OCI-LY7 (cell line): ENCODE data around the gene LYRM4. TPM values are rescaled to one million over a fixed set of nuclear protein-coding genes. Genes with fewer than 3 reads are reported as not detected.

Experiments
- BruUV-seq: library from RNA; stranded (reverse); fragments of 400-500 nt; replicated peaks from 2 replicates; lab custom pipeline; 2021; lab: Mats Ljungman, UMichigan
- CTCF ChIA-PET: fragments of 300-600 bp; sonication (Branson Sonifier 250); formaldehyde crosslinking; loops from one replicate; lab custom pipeline; 2022; ENCODE audit warnings: antibody characterized with exemption; ENCODE audit not compliant: unreplicated experiment; lab: Charles Lee
- POLR2A ChIA-PET: fragments of 300-600 bp; sonication (Branson Sonifier 250); formaldehyde crosslinking; loops from one replicate; lab custom pipeline; 2022; ENCODE audit warnings: antibody characterized with exemption; lab: Charles Lee
- DNase-seq: peaks from one replicate; pipeline ENCODE4 v3.0.0-alpha.2; 2015; ENCODE audit warnings: low spot score
- H2AFZ ChIP-seq: fragments of 200-600 bp; sonication (generic), shearing (Covaris generic); 2 replicates; pipeline ENCODE4 v1.6.1; 2014; ENCODE audit warnings: mild to moderate bottlenecking, antibody characterized with exemption, low read length, moderate library complexity
- H3K27ac ChIP-seq: fragments of 200-600 bp; sonication (generic); 2 replicates; pipeline ENCODE4 v1.5.1; 2014; ENCODE audit warnings: mixed run types, low read depth, mild to moderate bottlenecking, moderate library complexity, low read length, inconsistent platforms; ENCODE audit not compliant: poor library complexity, severe bottlenecking
- H3K36me3 ChIP-seq: fragments of 200-600 bp; sonication (generic); 2 replicates; pipeline ENCODE4 v1.6.1; 2014; ENCODE audit warnings: mild to moderate bottlenecking, antibody characterized with exemption, low read length, moderate library complexity, mixed read lengths; ENCODE audit not compliant: insufficient read depth
- H3K4me1 ChIP-seq: fragments of 200-600 bp; sonication (generic); 2 replicates; pipeline ENCODE4 v1.5.1; 2014; ENCODE audit warnings: mild to moderate bottlenecking, low read length; ENCODE audit not compliant: insufficient read depth, poor library complexity, severe bottlenecking
- H3K4me2 ChIP-seq: fragments of 200-600 bp; sonication (generic); 2 replicates; pipeline ENCODE4 v1.6.1; 2014; ENCODE audit warnings: mild to moderate bottlenecking, low read length
- H3K4me3 ChIP-seq: fragments of 200-600 bp; sonication (generic); 2 replicates; pipeline ENCODE4 v1.5.1; 2014; ENCODE audit warnings: mild to moderate bottlenecking, low read depth, low read length; ENCODE audit not compliant: poor library complexity, severe bottlenecking
- H3K79me2 ChIP-seq: fragments of 200-600 bp; sonication (generic); 2 replicates; pipeline ENCODE4 v1.6.1; 2016; ENCODE audit warnings: low read depth, mild to moderate bottlenecking, low read length, moderate library complexity, mixed read lengths; ENCODE audit not compliant: insufficient read depth
- H3K9me2 ChIP-seq: fragments of 200-600 bp; sonication (generic); 2 replicates; pipeline ENCODE4 v1.6.1; 2016; ENCODE audit warnings: mild to moderate bottlenecking, low read length, mixed read lengths; ENCODE audit not compliant: insufficient read depth
- H3K9me3 ChIP-seq: fragments of 200-600 bp; sonication (generic); 2 replicates; pipeline ENCODE4 v1.6.1; 2014; ENCODE audit warnings: mild to moderate bottlenecking, mixed run types, low read length, mixed read lengths
- H4K20me1 ChIP-seq: fragments of 200-600 bp; sonication (generic); 2 replicates; pipeline ENCODE4 v1.6.1; 2014; ENCODE audit warnings: mild to moderate bottlenecking, antibody characterized with exemption, low read length, moderate library complexity, mixed read lengths; ENCODE audit not compliant: insufficient read depth
- EZH2phosphoT487 ChIP-seq: fragments of 200-600 bp; sonication (generic); IDR thresholded peaks from 2 replicates; pipeline ENCODE4 v1.6.1; 2018; ENCODE audit warnings: low read depth, borderline replicate concordance, mild to moderate bottlenecking, mixed run types, antibody characterized with exemption, low read length, moderate library complexity, mixed read lengths
- intact Hi-C: fragments of 100-400 bp; cut with micrococcal nuclease; formaldehyde crosslinking; loops from one replicate; pipeline ENCODE4 v1.10.0; 2022; ENCODE audit not compliant: unreplicated experiment
- total RNA-seq, 2 experiments: library from RNA; depleted of rRNA in 1 of 2; stranded (reverse); fragments of >200 nt in 1 of 2; shearing (Covaris generic) in 1 of 2; gene quantifications; 2 replicates each; pipeline ENCODE4 v1.2.3, GENCODE V29; 2014 to 2022
- TF ChIP-seq, protein P1 (sequence below): fragments of 200-600 bp; sonication (generic); conservative IDR thresholded peaks from 2 replicates; pipeline ENCODE4 v1.5.1; 2014; ENCODE audit warnings: mild to moderate bottlenecking, antibody characterized with exemption, low read length, moderate library complexity, mixed read lengths

Gene LYRM4
- total RNA-seq, 2 experiments from 2014 or later, result 19.6 to 34.3 TPM

DNA sequence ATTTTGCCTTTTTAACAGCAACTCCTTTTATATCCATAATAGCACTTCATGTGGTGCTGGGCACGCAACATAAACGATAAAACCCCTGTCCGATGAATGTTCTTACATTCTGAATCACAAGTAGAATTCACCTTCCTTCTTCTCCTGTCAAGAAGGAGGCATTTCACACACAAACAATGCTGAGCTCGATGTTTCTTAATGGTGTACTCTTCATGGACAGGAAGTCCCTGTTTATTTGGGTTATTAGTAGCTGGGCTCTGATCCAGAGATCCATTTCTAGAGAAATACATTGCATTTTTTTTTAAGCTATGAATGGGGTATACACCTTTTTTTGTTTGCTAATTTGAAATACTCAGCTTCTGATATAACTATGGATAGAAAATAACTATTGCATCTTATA lies 93.2 kb downstream of the LYRM4 start:
- intact Hi-C loops, result no loop called here
- Histone ChIP-seq H3K4me2 (no peak overlapping the region), H4K20me1 (no peaks in the 10 kb centered on the region), H3K9me2 (no peaks in the 10 kb centered on the region), H3K36me3 (no peaks in the 10 kb centered on the region), H3K9me3 (no peaks in the 10 kb centered on the region), H3K4me3 (no peak overlapping the region), H2AFZ (no peak overlapping the region), H3K27ac (no peak overlapping the region), H3K4me1 (peaks cover 3% of the 10 kb centered on the region), H3K79me2 (no peaks in the 10 kb centered on the region)
- TF ChIP-seq, protein P1, sequence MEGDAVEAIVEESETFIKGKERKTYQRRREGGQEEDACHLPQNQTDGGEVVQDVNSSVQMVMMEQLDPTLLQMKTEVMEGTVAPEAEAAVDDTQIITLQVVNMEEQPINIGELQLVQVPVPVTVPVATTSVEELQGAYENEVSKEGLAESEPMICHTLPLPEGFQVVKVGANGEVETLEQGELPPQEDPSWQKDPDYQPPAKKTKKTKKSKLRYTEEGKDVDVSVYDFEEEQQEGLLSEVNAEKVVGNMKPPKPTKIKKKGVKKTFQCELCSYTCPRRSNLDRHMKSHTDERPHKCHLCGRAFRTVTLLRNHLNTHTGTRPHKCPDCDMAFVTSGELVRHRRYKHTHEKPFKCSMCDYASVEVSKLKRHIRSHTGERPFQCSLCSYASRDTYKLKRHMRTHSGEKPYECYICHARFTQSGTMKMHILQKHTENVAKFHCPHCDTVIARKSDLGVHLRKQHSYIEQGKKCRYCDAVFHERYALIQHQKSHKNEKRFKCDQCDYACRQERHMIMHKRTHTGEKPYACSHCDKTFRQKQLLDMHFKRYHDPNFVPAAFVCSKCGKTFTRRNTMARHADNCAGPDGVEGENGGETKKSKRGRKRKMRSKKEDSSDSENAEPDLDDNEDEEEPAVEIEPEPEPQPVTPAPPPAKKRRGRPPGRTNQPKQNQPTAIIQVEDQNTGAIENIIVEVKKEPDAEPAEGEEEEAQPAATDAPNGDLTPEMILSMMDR, result no peak
- TF ChIP-seq EZH2phosphoT487, result no peak
- no peak for DNase-seq
- ChIA-PET POLR2A (interaction anchor here (0.6 to 1.4 kb wide), 2 partner anchors 11 to 63 kb away, joined by 3 to 4 read pairs; no protein-coding TSS in a partner anchor), CTCF (no interaction called here)
- no TSS peak for BruUV-seq

DNA sequence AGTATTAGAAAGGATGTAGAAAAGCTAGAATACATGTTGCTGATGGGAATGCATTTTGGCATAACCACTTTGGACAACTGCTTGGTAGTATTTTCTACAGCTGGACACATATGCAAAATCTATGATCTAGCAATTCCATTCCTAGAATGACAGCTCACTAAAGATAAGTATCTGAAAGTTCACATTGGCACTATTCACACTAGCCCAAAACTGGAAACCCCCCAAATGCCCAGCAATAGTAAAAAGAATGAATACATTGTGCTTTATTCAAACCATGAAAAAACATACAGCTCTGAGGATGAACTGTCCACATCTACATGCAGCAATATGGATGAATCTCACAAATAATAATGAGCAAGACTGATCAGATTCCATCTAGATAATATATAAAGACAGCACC lies 96.7 kb downstream of the LYRM4 start:
- H3K9me2 ChIP-seq, result no peaks in the 10 kb centered on the region
- DNase-seq, result no peak
- no peak overlapping the region for H2AFZ ChIP-seq
- ChIA-PET POLR2A (interaction anchor here (0.7 kb wide), 1 partner anchor 836 kb away, joined by 5 read pairs; no protein-coding TSS in a partner anchor), CTCF (no interaction called here)
- H3K4me2 ChIP-seq, result no peak overlapping the region
- TF ChIP-seq, protein P1, result no peak
- no peak for TF ChIP-seq EZH2phosphoT487
- no peaks in the 10 kb centered on the region for H3K79me2 ChIP-seq
- H3K4me1 ChIP-seq, result no peaks in the 10 kb centered on the region
- intact Hi-C loops, result no loop called here
- H3K27ac ChIP-seq, result no peak overlapping the region
- no peaks in the 10 kb centered on the region for H3K9me3 ChIP-seq
- BruUV-seq, result no TSS peak
- no peaks in the 10 kb centered on the region for H3K36me3 ChIP-seq
- no peaks in the 10 kb centered on the region for H4K20me1 ChIP-seq
- H3K4me3 ChIP-seq, result no peak overlapping the region

GRCh38 chr6:5163247-5163646 lies 97.5 kb downstream of the LYRM4 start:
- intact Hi-C loops, result no loop called here

More at GRCh38 chr6:5163247-5163646, 97.5 kb downstream of the LYRM4 start:
- H3K9me2 ChIP-seq, result no peaks in the 10 kb centered on the region
- no peaks in the 10 kb centered on the region for H3K79me2 ChIP-seq
- no peaks in the 10 kb centered on the region for H4K20me1 ChIP-seq
- BruUV-seq, result no TSS peak
- no peaks in the 10 kb centered on the region for H3K9me3 ChIP-seq
- H3K27ac ChIP-seq, result no peak overlapping the region
- H2AFZ ChIP-seq, result no peak overlapping the region
- H3K4me2 ChIP-seq, result no peak overlapping the region
- CTCF ChIA-PET, result no interaction called here
- H3K4me3 ChIP-seq, result no peak overlapping the region
- no peak for DNase-seq
- POLR2A ChIA-PET, result interaction anchor here (0.7 kb wide), 1 partner anchor 283 kb away, joined by 4 read pairs; no protein-coding TSS in a partner anchor
- H3K4me1 ChIP-seq, result no peaks in the 10 kb centered on the region
- no peaks in the 10 kb centered on the region for H3K36me3 ChIP-seq
- no peak for TF ChIP-seq EZH2phosphoT487
- TF ChIP-seq, protein P1, result no peak
